Measurements from ENCODE around the gene ETV3. TPM values are rescaled to one million over a fixed set of nuclear protein-coding genes. Genes with fewer than 3 reads are reported as not detected.
"Not testable (repeated sequence)": the region's sequence is repeated elsewhere in the genome, so short reads cannot be mapped to it uniquely, and the experiment has no call there.

Gene ETV3
- polyA plus RNA-seq, 3 donors, result 4.8 to 62.3 (median 6.3) TPM

DNA sequence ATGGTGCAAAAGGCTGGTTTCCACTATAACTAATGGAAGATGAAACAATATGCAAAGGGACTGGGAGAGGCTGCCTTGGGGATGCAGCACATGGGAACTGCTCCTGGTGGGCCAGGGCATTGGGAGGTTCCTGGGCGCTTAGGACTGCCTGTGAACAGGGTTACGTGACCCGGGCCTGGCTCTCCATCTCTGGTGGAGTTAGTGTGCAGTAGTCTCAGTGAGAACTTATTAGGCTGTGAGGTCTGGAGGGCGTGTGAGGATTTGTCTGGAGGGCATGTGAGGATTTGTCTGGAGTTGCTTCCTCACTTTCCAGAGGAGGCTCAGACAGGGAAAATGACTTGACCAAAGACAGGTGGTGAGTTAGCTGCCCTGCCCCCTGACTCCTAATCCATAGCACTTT, 37.0 kb downstream of the ETV3 start:
- no peaks in the 10 kb centered on the region for H3K9me3 Mint-ChIP-seq
- peak overlapping the region in 3 of 7 donors; percentile 9 to 78 (median 46) for H3K27ac Mint-ChIP-seq
- 80% methylated on average over 1 of the region's 4 CpGs for WGBS (ENCODE audit: insufficient coverage)
- no peak for DNase-seq
- no peak for TF ChIP-seq CTCF (IDR thresholded peaks at IDR 0.05)
- H3K4me1 Mint-ChIP-seq, result peaks cover 61% of the 10 kb centered on the region
- H3K9me3 ChIP-seq (replicated peaks in 1 of 2; ENCODE audit: control insufficient read depth in 1 of 2, insufficient read depth in 1 of 2, low read length in 2 of 2), result no peaks in the 10 kb centered on the region
- peaks cover 44 to 64% of the 10 kb centered on the region in 2 donors for H3K4me1 ChIP-seq (ENCODE audit: control insufficient read depth in 1 of 2, insufficient read depth in 2 of 2, low read length in 2 of 2)
- no peaks in the 10 kb centered on the region for H4K20me1 ChIP-seq (ENCODE audit: insufficient read depth, low read length)
- peaks cover 2 to 3% of the 10 kb centered on the region in 2 donors for H3K36me3 Mint-ChIP-seq
- H3K36me3 ChIP-seq (replicated peaks in 1 of 2; ENCODE audit: control insufficient read depth in 1 of 2, insufficient read depth in 2 of 2, low read length in 2 of 2), result no peaks in the 10 kb centered on the region
- H3K9ac ChIP-seq (ENCODE audit: insufficient read depth, low read length, poor library complexity, severe bottlenecking), result no peak overlapping the region
- H3K79me2 ChIP-seq (ENCODE audit: insufficient read depth, low read length), result no peaks in the 10 kb centered on the region
- H3K4me3 ChIP-seq (replicated peaks in 1 of 3; ENCODE audit: low read depth in 2 of 3, low read length in 3 of 3), result no peak overlapping the region
- no peak overlapping the region for H2AFZ ChIP-seq (ENCODE audit: insufficient read depth, low read depth, low read length, poor library complexity, severe bottlenecking)
- H3K4me2 ChIP-seq (replicated peaks; ENCODE audit: extremely low read depth, low read length, poor library complexity, severe bottlenecking), result no peak overlapping the region
- peak overlapping the region in 1 of 2 donors; percentile 19 for H3K4me3 Mint-ChIP-seq
- no peaks in the 10 kb centered on the region for H3K27me3 ChIP-seq (ENCODE audit: control insufficient read depth in 2 of 2, insufficient read depth in 2 of 2, low read length in 2 of 2)
- no peak overlapping the region for H3K27ac ChIP-seq (ENCODE audit: low read depth in 1 of 2, low read length in 2 of 2)
- peaks cover 4 to 8% (median 8%) of the 10 kb centered on the region in 3 donors for H3K27me3 Mint-ChIP-seq (ENCODE audit: low read depth in 3 of 3)
- intact Hi-C loops (cut with micrococcal nuclease), result no loop called here

DNA sequence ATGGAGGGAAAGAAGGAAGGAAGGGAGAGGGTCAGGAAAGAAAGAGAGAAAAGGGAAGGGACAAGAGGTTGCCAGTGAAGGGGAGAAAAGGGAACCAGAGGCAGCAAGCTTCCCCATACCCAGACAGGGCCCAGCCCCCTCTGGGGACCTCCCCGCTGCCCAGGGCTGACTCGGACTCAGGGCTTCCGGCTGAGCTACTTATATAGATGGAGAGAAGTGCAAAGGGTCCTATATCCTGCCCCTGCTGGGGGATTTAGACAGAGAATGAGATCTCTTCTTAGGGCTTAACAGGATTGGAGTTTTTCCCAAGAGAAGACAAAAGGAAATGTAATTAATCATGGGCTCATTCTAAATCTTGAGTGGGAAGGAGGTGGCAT, 38.6 kb downstream of the ETV3 start, which contains the start of gene ETV3L:
TSS of gene ETV3L (minus strand) at position 176 of the 377 bp plus-strand sequence. CDS start 285 bp downstream, outside the sequence.
- Histone ChIP-seq H3K27me3 (ENCODE audit: control insufficient read depth in 2 of 2, insufficient read depth in 2 of 2, low read length in 2 of 2) (no peaks in the 10 kb centered on the region), H3K4me3 (replicated peaks in 1 of 3; ENCODE audit: low read depth in 2 of 3, low read length in 3 of 3) (peak within 1 kb of the TSS in 1 of 3 experiments; percentile 30), H3K4me2 (replicated peaks; ENCODE audit: extremely low read depth, low read length, poor library complexity, severe bottlenecking) (peak within 1 kb of the TSS; percentile 42), H3K9ac (ENCODE audit: insufficient read depth, low read length, poor library complexity, severe bottlenecking) (peak within 1 kb of the TSS; percentile 18), H3K36me3 (replicated peaks in 1 of 2; ENCODE audit: control insufficient read depth in 1 of 2, insufficient read depth in 2 of 2, low read length in 2 of 2) (no peaks in the 10 kb centered on the region), H3K27ac (ENCODE audit: low read depth in 1 of 2, low read length in 2 of 2) (peak within 1 kb of the TSS; percentile 37 to 72), H2AFZ (ENCODE audit: insufficient read depth, low read depth, low read length, poor library complexity, severe bottlenecking) (no peak within 1 kb of the TSS), H3K79me2 (ENCODE audit: insufficient read depth, low read length) (no peaks in the 10 kb centered on the region), H4K20me1 (ENCODE audit: insufficient read depth, low read length) (no peaks in the 10 kb centered on the region), H3K9me3 (replicated peaks in 1 of 2; ENCODE audit: control insufficient read depth in 1 of 2, insufficient read depth in 1 of 2, low read length in 2 of 2) (no peaks in the 10 kb centered on the region), H3K4me1 (ENCODE audit: control insufficient read depth in 1 of 2, insufficient read depth in 2 of 2, low read length in 2 of 2) (peaks cover 32 to 49% of the 10 kb centered on the region in 2 donors)
- Mint-ChIP-seq H3K4me1 (peaks cover 49% of the 10 kb centered on the region), H3K4me3 (peak within 1 kb of the TSS in 1 of 2 donors; percentile 61), H3K27me3 (ENCODE audit: low read depth in 3 of 3) (peaks cover 0 to 8% (median 5%) of the 10 kb centered on the region in 3 donors), H3K9me3 (peaks cover 0 to 2% (median 0%) of the 10 kb centered on the region in 7 donors), H3K36me3 (no peaks in the 10 kb centered on the region), H3K27ac (peak within 1 kb of the TSS; percentile 10 to 86 (median 78))
- intact Hi-C loops (cut with micrococcal nuclease), result loop anchor here in 1 of 2 donors (2.0 kb wide), 1 partner anchor 55 kb away; no protein-coding TSS in a partner anchor
- DNase-seq, result peak; percentile 75 to 91 (median 88)
- WGBS (ENCODE audit: insufficient coverage), result no CpG with 5 or more reads among the region's 3 CpGs
- TF ChIP-seq CTCF (IDR thresholded peaks at IDR 0.05), result no peak

DNA sequence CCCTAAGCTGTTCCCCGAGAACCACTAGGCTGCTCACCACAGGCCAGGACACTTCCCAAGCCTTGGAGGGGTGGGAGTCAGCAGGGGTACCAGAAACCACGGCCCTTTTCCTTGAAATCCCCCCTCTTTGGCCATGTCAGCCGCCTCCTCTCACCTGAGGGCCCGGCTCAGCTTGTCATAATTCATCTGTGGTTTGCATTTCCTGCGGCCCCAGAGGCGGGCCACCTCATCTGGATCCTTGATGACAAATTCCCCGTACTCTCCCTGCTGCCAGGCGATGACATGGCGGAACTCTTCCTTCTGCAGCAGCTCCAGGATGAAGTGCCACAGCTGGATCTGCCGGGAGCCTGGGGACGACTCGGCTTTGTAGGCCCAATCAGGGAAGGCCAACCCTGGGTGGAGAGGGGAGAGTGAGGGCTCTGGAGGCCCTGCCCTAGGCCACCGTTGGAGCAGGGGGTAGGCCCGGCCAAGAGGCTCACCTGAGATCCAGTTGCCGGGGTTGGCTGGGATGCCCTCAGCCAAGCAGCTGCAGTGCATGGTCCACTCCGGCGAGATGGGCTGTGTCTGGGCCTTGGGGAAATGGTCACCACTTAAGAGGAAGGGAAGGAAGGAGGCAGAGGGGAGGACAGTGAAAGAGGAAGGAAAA, 39.1 kb downstream of the ETV3 start:
- H2AFZ ChIP-seq (ENCODE audit: insufficient read depth, low read depth, low read length, poor library complexity, severe bottlenecking); H3K79me2 ChIP-seq (ENCODE audit: insufficient read depth, low read length); H4K20me1 ChIP-seq (ENCODE audit: insufficient read depth, low read length); H3K9me3 ChIP-seq (replicated peaks in 1 of 2; ENCODE audit: control insufficient read depth in 1 of 2, insufficient read depth in 1 of 2, low read length in 2 of 2); H3K27me3 Mint-ChIP-seq (ENCODE audit: low read depth in 3 of 3); H3K36me3 ChIP-seq (replicated peaks in 1 of 2; ENCODE audit: control insufficient read depth in 1 of 2, insufficient read depth in 2 of 2, low read length in 2 of 2); H3K27me3 ChIP-seq (ENCODE audit: control insufficient read depth in 2 of 2, insufficient read depth in 2 of 2, low read length in 2 of 2); H3K9me3 Mint-ChIP-seq; H3K36me3 Mint-ChIP-seq: not testable (repeated sequence)
- peak overlapping the region; percentile 37 to 72 for H3K27ac ChIP-seq (ENCODE audit: low read depth in 1 of 2, low read length in 2 of 2)
- peak overlapping the region in 1 of 3 experiments; percentile 30 for H3K4me3 ChIP-seq (replicated peaks in 1 of 3; ENCODE audit: low read depth in 2 of 3, low read length in 3 of 3)
- peaks cover 32 to 43% of the 10 kb centered on the region in 2 donors for H3K4me1 ChIP-seq (ENCODE audit: control insufficient read depth in 1 of 2, insufficient read depth in 2 of 2, low read length in 2 of 2)
- H3K4me2 ChIP-seq (replicated peaks; ENCODE audit: extremely low read depth, low read length, poor library complexity, severe bottlenecking), result peak overlapping the region; percentile 42
- peak overlapping the region; percentile 10 to 86 (median 78) for H3K27ac Mint-ChIP-seq
- DNase-seq, result peak in 1 of 3 donors; percentile 26
- peaks cover 45% of the 10 kb centered on the region for H3K4me1 Mint-ChIP-seq
- intact Hi-C loops (cut with micrococcal nuclease), result loop anchor here in 1 of 2 donors (2.0 kb wide), 1 partner anchor 56 kb away; no protein-coding TSS in a partner anchor
- 50% methylated on average over 8 of the region's 17 CpGs for WGBS (ENCODE audit: insufficient coverage)
- peak overlapping the region in 1 of 2 donors; percentile 61 for H3K4me3 Mint-ChIP-seq
- peak overlapping the region; percentile 18 for H3K9ac ChIP-seq (ENCODE audit: insufficient read depth, low read length, poor library complexity, severe bottlenecking)

Measured in CD14-positive monocyte (primary cell).